Muscle layer of duodenum (tissue), 2 donors: Measurements from ENCODE around the gene KRCC1.
"Not testable (repeated sequence)": the region's sequence is repeated elsewhere in the genome, so short reads cannot be mapped to it uniquely, and the experiment has no call there.

Experiments used
- H3K27ac ChIP-seq: one replicate; pipeline ENCODE4 v1.7.0; 2013; ENCODE audit warnings: mild to moderate bottlenecking, low read length
- H3K27me3 ChIP-seq: one replicate; pipeline ENCODE4 v1.7.0; 2013; ENCODE audit warnings: low read depth, mild to moderate bottlenecking, control low read depth, low read length
- H3K36me3 ChIP-seq, 2 donors: one replicate each; pipeline ENCODE4 v1.7.0; 2013; ENCODE audit warnings: low read length in 2 of 2, control low read depth in 1 of 2, mild to moderate bottlenecking in 1 of 2; ENCODE audit not compliant: insufficient read depth in 2 of 2, control insufficient read depth in 1 of 2
- H3K4me1 ChIP-seq, 2 donors: one replicate each; pipeline ENCODE4 v1.7.0; 2013; ENCODE audit warnings: low read length in 2 of 2, mild to moderate bottlenecking in 2 of 2, control low read depth in 1 of 2, moderate library complexity in 1 of 2; ENCODE audit not compliant: insufficient read depth in 2 of 2, control insufficient read depth in 1 of 2
- H3K4me3 ChIP-seq, 2 donors: one replicate each; pipeline ENCODE4 v1.7.0; 2013; ENCODE audit warnings: low read length in 2 of 2, low read depth in 1 of 2, mild to moderate bottlenecking in 1 of 2
- H3K9me3 ChIP-seq, 2 donors: one replicate each; pipeline ENCODE4 v1.7.0; 2013; ENCODE audit warnings: low read length in 2 of 2, control low read depth in 1 of 2, mild to moderate bottlenecking in 1 of 2; ENCODE audit not compliant: control insufficient read depth in 1 of 2
- donor health status: healthy.

KRCC1 gene

GRCh38 chr2:88017780-88018038, 37.9 kb downstream of the KRCC1 start:
- H3K27ac ChIP-seq: peak overlapping the region; percentile 31
- not testable (repeated sequence) for H3K4me3 ChIP-seq

DNA sequence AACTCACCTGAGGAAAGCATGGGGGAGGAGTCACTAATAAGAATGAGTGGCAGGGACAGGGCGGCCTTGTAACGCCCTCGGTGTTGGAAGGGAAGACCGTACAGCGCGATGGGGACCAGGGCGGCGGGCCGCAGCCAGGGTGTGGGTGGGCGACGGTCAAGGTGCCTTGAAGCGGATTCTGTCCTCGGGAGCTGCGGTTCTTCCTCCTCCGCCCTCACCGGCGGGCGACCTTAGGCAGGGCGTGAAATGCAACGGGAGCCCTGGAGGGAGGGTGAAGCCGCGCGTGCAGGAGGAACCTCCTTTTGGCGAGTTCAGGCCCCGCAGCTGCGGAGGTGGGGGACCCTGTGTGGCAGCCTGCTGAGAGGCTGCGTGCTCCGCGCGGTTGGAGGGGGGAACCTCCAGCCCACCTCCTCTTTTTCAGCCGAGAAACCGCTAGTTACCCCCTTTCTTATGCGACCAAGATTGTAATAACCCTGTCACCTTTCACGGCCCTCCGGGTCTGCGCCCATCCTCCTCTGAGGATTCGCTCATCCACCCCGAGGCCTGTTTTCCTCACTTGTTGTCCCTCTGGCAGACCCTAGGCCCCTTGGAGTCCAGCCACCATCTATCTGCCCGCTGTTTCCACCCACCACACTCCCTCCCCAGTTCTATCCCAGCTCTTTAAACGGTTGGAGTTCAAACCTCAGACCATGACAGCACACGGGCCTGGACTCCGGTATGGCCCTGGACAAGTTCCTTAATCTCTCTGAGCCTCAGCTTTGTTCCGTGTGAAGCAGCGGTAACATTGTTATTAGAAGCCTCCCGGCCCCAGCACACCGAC, 38.4 kb downstream of the KRCC1 start:
- Histone ChIP-seq H3K4me3 (peak overlapping the region; percentile 74 to 76), H3K36me3 (no peaks in the 10 kb centered on the region), H3K27ac (peak overlapping the region; percentile 86)

More at GRCh38 chr2:88017780-88018038, 37.9 kb downstream of the KRCC1 start:
- not testable (repeated sequence) for H3K36me3 ChIP-seq, H3K27me3 ChIP-seq, H3K9me3 ChIP-seq, H3K4me1 ChIP-seq

GRCh38 chr2:88016086-88016959, 39.3 kb downstream of the KRCC1 start, which contains the start of gene RNU2-63P:
Gene RNU2-63P, minus strand, starts transcription at chr2:88016547.
- Histone ChIP-seq H3K27me3 (no peaks in the 10 kb centered on the region), H3K4me1 (peaks cover 0 to 6% of the 10 kb centered on the region in 2 donors), H3K4me3 (peak within 1 kb of the TSS; percentile 74 to 76), H3K27ac (peak within 1 kb of the TSS; percentile 86), H3K9me3 (no peaks in the 10 kb centered on the region), H3K36me3 (no peaks in the 10 kb centered on the region)

More for the DNA sequence above, 38.4 kb downstream of the KRCC1 start:
- Histone ChIP-seq H3K4me1 (peaks cover 0 to 6% of the 10 kb centered on the region in 2 donors), H3K9me3 (no peaks in the 10 kb centered on the region), H3K27me3 (no peaks in the 10 kb centered on the region)

DNA sequence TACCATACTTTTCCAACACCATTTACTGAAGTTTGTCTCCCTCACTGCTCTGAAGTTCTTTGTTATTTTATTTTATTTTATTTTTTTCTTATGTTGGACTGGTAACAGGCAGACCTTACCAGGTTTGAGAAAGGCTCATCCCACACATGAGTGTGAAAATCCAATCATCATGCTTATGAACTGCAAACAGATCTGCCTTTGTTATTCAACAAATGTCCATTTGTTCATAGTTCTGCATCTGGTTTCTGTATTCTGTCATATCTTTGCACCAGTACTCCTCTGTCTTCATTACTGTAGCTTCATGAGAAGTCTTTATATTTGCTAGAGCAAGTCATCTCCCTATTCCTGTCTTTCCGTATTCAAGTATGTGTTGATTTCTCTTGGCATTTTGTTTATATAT, 44.6 kb downstream of the KRCC1 start:
- Histone ChIP-seq H3K4me3 (no peak overlapping the region), H3K9me3 (no peaks in the 10 kb centered on the region), H3K27ac (no peak overlapping the region), H3K4me1 (no peaks in the 10 kb centered on the region), H3K36me3 (no peaks in the 10 kb centered on the region), H3K27me3 (no peaks in the 10 kb centered on the region)

DNA sequence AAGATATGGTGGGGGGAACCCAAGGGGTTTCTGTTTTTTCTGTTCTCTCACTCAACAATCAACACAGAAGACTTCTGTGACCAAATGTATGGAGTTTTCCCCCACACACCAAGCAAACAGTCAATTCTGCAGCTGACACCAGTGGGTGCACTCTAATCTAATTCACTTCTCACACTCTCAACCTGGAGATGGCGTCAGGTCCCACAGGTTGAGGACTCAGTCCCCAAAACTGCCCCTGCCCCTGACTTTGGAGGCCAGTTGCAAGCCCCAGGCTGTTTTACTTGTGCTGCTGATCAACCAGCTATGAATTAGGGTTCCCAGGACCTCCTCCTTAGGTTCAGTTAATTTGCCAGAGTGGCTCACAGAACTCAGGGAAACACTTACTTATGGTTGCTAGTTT, 45.4 kb downstream of the KRCC1 start:
- H3K4me1 ChIP-seq: no peaks in the 10 kb centered on the region
- no peaks in the 10 kb centered on the region for H3K9me3 ChIP-seq
- no peaks in the 10 kb centered on the region for H3K36me3 ChIP-seq
- H3K4me3 ChIP-seq: no peak overlapping the region
- no peak overlapping the region for H3K27ac ChIP-seq
- H3K27me3 ChIP-seq: no peaks in the 10 kb centered on the region

DNA sequence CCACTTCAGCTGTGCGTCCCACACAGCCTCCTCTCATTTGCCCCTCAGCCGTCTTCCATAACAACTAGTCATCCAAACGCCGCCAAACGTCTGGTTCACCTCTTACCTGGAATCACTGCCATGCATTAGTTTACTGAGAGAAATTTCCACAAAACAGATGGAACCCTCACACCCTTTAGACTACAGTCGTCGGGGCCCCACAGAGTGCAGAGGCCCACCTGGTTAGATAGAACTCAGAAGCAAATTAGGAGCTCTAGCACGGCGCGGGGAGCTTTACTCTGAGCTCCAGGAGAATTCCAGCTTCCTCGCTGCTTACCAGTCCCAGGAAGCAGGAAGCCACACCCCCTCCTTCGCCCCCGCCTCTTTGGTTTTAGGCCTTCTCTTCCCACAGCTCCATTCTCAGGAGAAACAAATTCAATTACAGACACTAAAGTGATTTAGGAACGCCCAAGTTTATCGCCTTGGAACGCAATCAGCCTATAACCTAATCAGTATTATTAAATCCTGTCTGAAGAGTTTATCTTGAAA, 48.6 kb downstream of the KRCC1 start:
- no peaks in the 10 kb centered on the region for H3K9me3 ChIP-seq
- H3K4me3 ChIP-seq: no peak overlapping the region
- no peaks in the 10 kb centered on the region for H3K4me1 ChIP-seq
- no peaks in the 10 kb centered on the region for H3K27me3 ChIP-seq
- no peaks in the 10 kb centered on the region for H3K36me3 ChIP-seq
- no peak overlapping the region for H3K27ac ChIP-seq

- Histone ChIP-seq H3K36me3 (no peaks in the 10 kb centered on the region), H3K4me3 (no peak overlapping the region), H3K27ac (no peak overlapping the region), H3K4me1 (no peaks in the 10 kb centered on the region), H3K9me3 (no peaks in the 10 kb centered on the region), H3K27me3 (no peaks in the 10 kb centered on the region)
Measured at GRCh38 chr2:88005776-88006175, 49.8 kb downstream of the KRCC1 start.

DNA sequence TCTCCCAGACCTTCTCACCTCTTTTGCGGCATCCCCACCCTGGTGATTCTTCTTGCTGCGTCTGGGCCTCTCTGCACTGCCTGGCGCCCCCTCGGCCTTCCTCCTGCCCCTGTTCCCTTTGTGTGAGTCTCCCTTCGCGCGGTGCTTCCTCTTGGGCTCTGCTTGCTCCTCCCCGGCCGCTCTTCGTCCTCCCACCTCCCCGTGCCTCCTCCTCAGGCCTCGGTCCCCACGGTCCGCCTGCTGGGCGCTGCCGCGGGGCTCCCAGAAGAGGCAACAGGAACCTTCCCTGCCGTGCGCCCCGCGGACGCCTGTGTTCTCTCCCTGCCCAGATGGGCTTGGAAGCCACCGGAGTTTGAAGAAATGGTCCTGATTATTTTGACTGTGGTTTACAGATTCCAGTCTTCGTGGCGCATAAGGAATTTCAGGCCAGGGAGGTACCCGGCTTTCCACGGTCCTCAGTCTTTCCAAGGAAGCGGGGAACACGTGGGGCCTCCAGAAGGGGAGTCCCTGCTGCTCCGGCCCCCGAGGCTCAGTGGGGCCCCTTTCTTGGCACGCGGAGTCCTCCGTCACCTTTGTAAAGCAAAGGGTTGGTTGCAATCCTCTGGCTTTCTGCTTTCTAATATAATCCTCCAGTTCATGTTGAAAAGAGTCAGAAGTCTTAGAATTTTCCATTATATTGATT, 52.4 kb downstream of the KRCC1 start:
- Histone ChIP-seq H3K9me3 (no peaks in the 10 kb centered on the region), H3K27me3 (no peaks in the 10 kb centered on the region), H3K4me1 (no peaks in the 10 kb centered on the region), H3K4me3 (no peak overlapping the region), H3K36me3 (no peaks in the 10 kb centered on the region), H3K27ac (no peak overlapping the region)

GRCh38 chr2:88002359-88002707, 53.2 kb downstream of the KRCC1 start:
- no peaks in the 10 kb centered on the region for H3K4me1 ChIP-seq
- no peak overlapping the region for H3K4me3 ChIP-seq
- no peaks in the 10 kb centered on the region for H3K9me3 ChIP-seq
- H3K27me3 ChIP-seq: no peaks in the 10 kb centered on the region
- no peaks in the 10 kb centered on the region for H3K36me3 ChIP-seq
- no peak overlapping the region for H3K27ac ChIP-seq

GRCh38 chr2:88000474-88000873, 55.1 kb downstream of the KRCC1 start:
- not testable (repeated sequence) for H3K9me3 ChIP-seq, H3K27me3 ChIP-seq, H3K27ac ChIP-seq, H3K4me3 ChIP-seq, H3K36me3 ChIP-seq, H3K4me1 ChIP-seq

DNA sequence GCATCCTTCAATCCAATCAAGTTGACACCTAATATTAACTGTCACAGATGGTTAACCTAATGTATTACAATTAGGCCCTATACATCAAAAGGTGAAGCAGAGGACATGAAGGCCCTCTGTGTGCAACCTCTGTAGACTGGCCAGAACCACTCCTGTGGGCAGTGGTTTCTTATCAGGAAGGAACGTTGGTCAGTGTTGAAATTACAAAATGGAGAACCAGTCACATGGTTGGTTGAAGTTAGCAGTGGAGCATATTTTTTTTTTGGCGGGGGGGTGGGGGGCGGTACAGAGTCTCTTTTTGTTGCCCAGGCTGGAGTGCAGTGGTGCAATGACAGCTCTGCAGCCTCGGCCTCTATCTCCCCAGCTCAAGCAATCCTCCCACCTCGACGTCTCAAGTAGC, 59.0 kb downstream of the KRCC1 start:
- Histone ChIP-seq H3K9me3 (no peaks in the 10 kb centered on the region), H3K4me3 (no peak overlapping the region), H3K4me1 (no peaks in the 10 kb centered on the region), H3K36me3 (no peaks in the 10 kb centered on the region), H3K27ac (no peak overlapping the region), H3K27me3 (no peaks in the 10 kb centered on the region)
